Activated gamma-delta T cell treated with anti-CD3 and anti-CD28 coated beads, Interleukin-2, amount 50 U/mL, for 16 hours (primary cell): ENCODE results near the gene CREG2.

Source experiments
- DNase-seq: peaks from one replicate; pipeline ENCODE4 v3.0.0-alpha.2; 2020; ENCODE audit warnings: low read depth

The CREG2 gene

GRCh38 chr2:101409699-101410098 lies 22.4 kb upstream of the CREG2 start:
- no peak for DNase-seq

- no peak for DNase-seq
Measured at GRCh38 chr2:101408925-101409324, 21.6 kb upstream of the CREG2 start.

- DNase-seq = no peak
Measured at GRCh38 chr2:101405351-101405899, 18.1 kb upstream of the CREG2 start.

GRCh38 chr2:101403745-101404144 lies 16.4 kb upstream of the CREG2 start:
- no peak for DNase-seq

- no peak for DNase-seq
Measured at GRCh38 chr2:101402630-101403029, 15.3 kb upstream of the CREG2 start.

- no peak for DNase-seq
Measured at GRCh38 chr2:101401906-101402305, 14.6 kb upstream of the CREG2 start.

GRCh38 chr2:101401326-101401665 lies 14.0 kb upstream of the CREG2 start:
- DNase-seq = no peak

GRCh38 chr2:101400506-101401325 lies 13.4 kb upstream of the CREG2 start:
- no peak for DNase-seq

GRCh38 chr2:101400048-101400447 lies 12.7 kb upstream of the CREG2 start:
- DNase-seq = no peak

- DNase-seq = no peak
Measured at GRCh38 chr2:101399021-101399799, 11.9 kb upstream of the CREG2 start.

GRCh38 chr2:101398116-101398821 lies 11.0 kb upstream of the CREG2 start:
- no peak for DNase-seq

- DNase-seq = no peak
Measured at GRCh38 chr2:101396316-101396717, 9.0 kb upstream of the CREG2 start.

GRCh38 chr2:101395545-101396315 lies 8.4 kb upstream of the CREG2 start:
- DNase-seq = no peak

- DNase-seq = no peak
Measured at GRCh38 chr2:101388232-101388631, 929 bp upstream of the CREG2 start.

- no peak for DNase-seq
Measured at GRCh38 chr2:101386599-101387150, 628 bp downstream of the CREG2 start.

- DNase-seq = no peak
Measured at GRCh38 chr2:101383016-101383541, 4.2 kb downstream of the CREG2 start.

- no peak for DNase-seq
Measured at GRCh38 chr2:101382442-101382841, 4.9 kb downstream of the CREG2 start.

GRCh38 chr2:101380376-101380775 lies 6.9 kb downstream of the CREG2 start:
- DNase-seq = no peak

- DNase-seq = no peak
Measured at GRCh38 chr2:101379091-101379490, 8.2 kb downstream of the CREG2 start.

- DNase-seq = no peak
Measured at GRCh38 chr2:101375653-101376052, 11.7 kb downstream of the CREG2 start.
